Neural crest cell (in vitro differentiated cells): ENCODE data around the gene UBE2G1. TPM values are rescaled to one million over a fixed set of nuclear protein-coding genes. Genes with fewer than 3 reads are reported as not detected.

Experiments
- DNase-seq: peaks from one replicate; pipeline ENCODE4 v3.0.0; 2021; ENCODE audit warnings: low read depth, mixed read lengths, low spot score
- H3K27ac Mint-ChIP-seq: one replicate; pipeline ENCODE4 v1.8.0; 2021; ENCODE audit warnings: mild to moderate bottlenecking, mixed read lengths; ENCODE audit not compliant: unreplicated experiment
- H3K27me3 Mint-ChIP-seq: 2 replicates; pipeline ENCODE4 v1.8.0; 2021; ENCODE audit warnings: low read depth, mild to moderate bottlenecking, mixed read lengths
- H3K36me3 Mint-ChIP-seq: 2 replicates; pipeline ENCODE4 v1.8.0; 2021; ENCODE audit warnings: low read depth, mild to moderate bottlenecking, mixed read lengths
- H3K4me1 Mint-ChIP-seq: 2 replicates; pipeline ENCODE4 v1.8.0; 2021; ENCODE audit warnings: mixed read lengths
- H3K4me3 Mint-ChIP-seq: one replicate; pipeline ENCODE4 v1.8.0; 2021; ENCODE audit warnings: mild to moderate bottlenecking, mixed read lengths
- H3K9me3 Mint-ChIP-seq: 2 replicates; pipeline ENCODE4 v1.8.0; 2021; ENCODE audit warnings: mixed read lengths
- CTCF ChIP-seq: fragments of 200-600 bp; sonication (generic); conservative IDR thresholded peaks from 2 replicates; pipeline ENCODE4 v1.5.0; 2021; ENCODE audit warnings: antibody characterized with exemption, mild to moderate bottlenecking
- total RNA-seq: library from RNA; stranded (reverse); gene quantifications from 2 replicates; pipeline ENCODE4 v1.2.1, GENCODE V29; 2021

UBE2G1 gene
- total RNA-seq, 1 donor from 2014 or later = 98.5 TPM

GRCh38 chr17:4397840-4398239 is 31.4 kb upstream of the UBE2G1 start:
- Mint-ChIP-seq H3K9me3 (no peaks in the 10 kb centered on the region), H3K4me3 (no peak overlapping the region), H3K27ac (no peak overlapping the region), H3K4me1 (peaks cover 8% of the 10 kb centered on the region), H3K36me3 (no peaks in the 10 kb centered on the region), H3K27me3 (peaks cover 20% of the 10 kb centered on the region)
- DNase-seq = no peak
- no peak for TF ChIP-seq CTCF

GRCh38 chr17:4395111-4395478 is 28.6 kb upstream of the UBE2G1 start:
- Mint-ChIP-seq H3K4me3 (no peak overlapping the region), H3K27ac (no peak overlapping the region), H3K27me3 (peaks cover 20% of the 10 kb centered on the region), H3K36me3 (no peaks in the 10 kb centered on the region), H3K9me3 (no peaks in the 10 kb centered on the region), H3K4me1 (peaks cover 8% of the 10 kb centered on the region)
- no peak for TF ChIP-seq CTCF
- DNase-seq = no peak

GRCh38 chr17:4394208-4395110 is 28.0 kb upstream of the UBE2G1 start:
- no peaks in the 10 kb centered on the region for H3K36me3 Mint-ChIP-seq
- H3K27ac Mint-ChIP-seq = no peak overlapping the region

GRCh38 chr17:4393806-4394205 is 27.3 kb upstream of the UBE2G1 start:
- no peak overlapping the region for H3K27ac Mint-ChIP-seq
- H3K4me1 Mint-ChIP-seq = peaks cover 8% of the 10 kb centered on the region
- H3K27me3 Mint-ChIP-seq = peaks cover 20% of the 10 kb centered on the region
- no peaks in the 10 kb centered on the region for H3K9me3 Mint-ChIP-seq
- H3K4me3 Mint-ChIP-seq = no peak overlapping the region
- DNase-seq = no peak
- H3K36me3 Mint-ChIP-seq = no peaks in the 10 kb centered on the region
- no peak for TF ChIP-seq CTCF

More at GRCh38 chr17:4394208-4395110, 28.0 kb upstream of the UBE2G1 start:
- Mint-ChIP-seq H3K4me1 (peaks cover 8% of the 10 kb centered on the region), H3K9me3 (no peaks in the 10 kb centered on the region), H3K27me3 (peaks cover 20% of the 10 kb centered on the region), H3K4me3 (no peak overlapping the region)
- DNase-seq = no peak
- no peak for TF ChIP-seq CTCF

DNA sequence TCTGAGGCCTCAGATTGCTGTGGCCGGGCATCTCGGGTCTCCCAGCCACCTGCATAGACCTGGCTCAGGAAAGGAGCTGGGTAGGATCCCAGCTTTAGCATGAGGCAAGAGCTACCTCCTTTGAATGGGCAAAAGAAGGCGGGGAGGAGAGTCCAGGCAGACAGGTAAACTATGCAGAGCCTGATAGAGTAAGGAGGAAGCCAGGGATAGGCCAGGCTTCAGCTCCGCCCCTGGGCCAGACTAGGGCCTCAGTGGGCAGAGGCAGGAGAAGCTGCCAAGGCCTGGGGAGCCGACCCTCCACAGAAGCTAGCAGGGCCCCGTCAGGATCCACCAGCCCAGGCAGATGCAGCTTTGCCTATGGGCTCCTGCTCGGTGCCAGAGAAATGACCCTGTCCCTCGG is 22.6 kb upstream of the UBE2G1 start:
- Mint-ChIP-seq H3K4me3 (no peak overlapping the region), H3K27ac (no peak overlapping the region), H3K27me3 (peaks cover 4% of the 10 kb centered on the region), H3K4me1 (no peaks in the 10 kb centered on the region), H3K9me3 (no peaks in the 10 kb centered on the region), H3K36me3 (no peaks in the 10 kb centered on the region)
- DNase-seq = no peak
- TF ChIP-seq CTCF = no peak
